T47D (cell line): ENCODE data around the gene FDCSP.
"Not testable (repeated sequence)": the region's sequence is repeated elsewhere in the genome, so short reads cannot be mapped to it uniquely, and the experiment has no call there.

ENCODE experiments used
- DNase-seq, 2 experiments: peaks; one replicate each; pipeline versions ENCODE4 v3.0.0 to v3.0.0-alpha.2; 2011 to 2012; ENCODE audit warnings: low read depth in 1 of 2, low spot score in 1 of 2
- JUND ChIP-seq: IDR thresholded peaks from 2 replicates; pipeline ENCODE4 v1.6.1; 2012; ENCODE audit warnings: low read depth
- in situ Hi-C: cut with HindIII; loops from 2 replicates; pipeline ENCODE4 v1.10.0; 2016; ENCODE audit warnings: low sequenced_read_pairs, low pct_unique_long_range_greater_than_20kb

FDCSP gene

GRCh38 chr4:70196857-70197256, 29.1 kb upstream of the FDCSP start:
- no peak for DNase-seq
- TF ChIP-seq JUND, result no peak
- in situ Hi-C loops, result no loop called here

GRCh38 chr4:70197842-70198241, 28.1 kb upstream of the FDCSP start:
- in situ Hi-C loops, result no loop called here
- peak in 1 of 2 experiments; percentile 72 for DNase-seq

GRCh38 chr4:70203601-70204000, 22.3 kb upstream of the FDCSP start:
- in situ Hi-C loops, result no loop called here
- TF ChIP-seq JUND, result no peak

More at GRCh38 chr4:70197842-70198241, 28.1 kb upstream of the FDCSP start:
- no peak for TF ChIP-seq JUND

DNA sequence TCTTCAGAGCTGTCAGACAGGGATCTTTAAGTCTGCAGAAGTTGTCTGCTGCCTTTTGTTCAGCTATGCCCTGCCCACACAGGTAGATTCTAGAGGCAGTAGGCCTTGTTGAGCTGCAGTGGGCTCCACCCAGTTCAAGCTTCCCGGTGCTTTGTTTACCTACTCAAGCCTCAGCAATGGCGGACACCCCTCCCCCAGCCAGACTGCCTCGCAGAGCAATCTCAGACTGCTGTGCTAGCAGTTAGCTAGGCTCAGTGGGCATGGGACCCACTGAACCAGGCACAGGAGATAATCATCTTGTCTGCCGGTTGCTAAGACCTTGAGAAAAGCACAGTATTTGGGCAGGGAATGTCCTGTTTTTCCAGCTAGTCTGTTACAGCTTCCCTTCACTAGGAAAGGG, 13.2 kb upstream of the FDCSP start:
- in situ Hi-C loops, DNase-seq: not testable (repeated sequence)

More at GRCh38 chr4:70203601-70204000, 22.3 kb upstream of the FDCSP start:
- no peak for DNase-seq

DNA sequence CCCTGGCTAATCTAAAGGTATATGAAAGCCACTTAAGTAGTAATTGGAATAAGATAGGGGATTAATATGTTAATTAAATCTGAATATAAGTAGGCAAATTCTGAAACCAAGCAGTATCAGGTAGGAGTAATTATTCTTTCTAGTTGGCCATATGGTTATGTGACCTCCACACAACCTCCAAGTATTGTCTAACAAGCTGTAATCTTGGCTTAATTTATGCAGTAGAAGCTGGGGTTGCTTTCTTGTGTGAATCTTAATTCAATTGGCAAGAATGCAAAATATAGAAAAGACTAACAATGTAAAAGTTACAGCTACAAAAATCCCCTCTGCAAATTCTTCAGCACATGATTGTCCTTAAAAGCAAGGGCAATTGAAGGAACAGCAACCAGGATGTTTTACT, 9.8 kb upstream of the FDCSP start:
- in situ Hi-C loops, DNase-seq: not testable (repeated sequence)

- DNase-seq, in situ Hi-C loops: not testable (repeated sequence)
Measured at GRCh38 chr4:70216550-70216949, 9.4 kb upstream of the FDCSP start.

- in situ Hi-C loops, DNase-seq: not testable (repeated sequence)
Measured at GRCh38 chr4:70221389-70221788, 4.5 kb upstream of the FDCSP start.

DNA sequence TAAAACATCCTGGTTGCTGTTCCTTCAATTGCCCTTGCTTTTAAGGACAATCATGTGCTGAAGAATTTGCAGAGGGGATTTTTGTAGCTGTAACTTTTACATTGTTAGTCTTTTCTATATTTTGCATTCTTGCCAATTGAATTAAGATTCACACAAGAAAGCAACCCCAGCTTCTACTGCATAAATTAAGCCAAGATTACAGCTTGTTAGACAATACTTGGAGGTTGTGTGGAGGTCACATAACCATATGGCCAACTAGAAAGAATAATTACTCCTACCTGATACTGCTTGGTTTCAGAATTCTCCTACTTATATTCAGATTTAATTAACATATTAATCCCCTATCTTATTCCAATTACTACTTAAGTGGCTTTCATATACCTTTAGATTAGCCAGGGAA, 4.1 kb upstream of the FDCSP start:
- DNase-seq, in situ Hi-C loops: not testable (repeated sequence)

DNA sequence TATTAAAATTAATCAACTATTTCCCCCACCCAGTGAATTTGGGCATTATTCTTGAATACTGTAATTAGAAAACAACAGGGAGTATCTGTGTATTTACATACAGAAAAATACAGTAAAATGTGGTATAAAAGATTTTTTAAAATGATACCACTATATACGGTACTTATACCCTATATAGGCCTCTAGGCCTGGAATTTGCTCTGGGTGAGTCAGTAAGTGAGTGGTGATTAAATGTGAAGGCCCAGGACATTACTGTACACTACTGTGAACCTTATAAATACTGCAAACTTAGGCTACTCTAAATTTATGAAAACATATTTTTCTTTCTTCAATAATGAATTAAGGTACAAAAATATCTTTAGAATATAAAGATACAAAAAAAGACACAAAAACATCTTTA, 10.2 kb downstream of the FDCSP start:
- in situ Hi-C loops, result no loop called here
- DNase-seq, result no peak
- TF ChIP-seq JUND, result no peak

- DNase-seq, result no peak
- in situ Hi-C loops, result no loop called here
- no peak for TF ChIP-seq JUND
Measured at GRCh38 chr4:70239131-70239883, 13.4 kb downstream of the FDCSP start.

DNA sequence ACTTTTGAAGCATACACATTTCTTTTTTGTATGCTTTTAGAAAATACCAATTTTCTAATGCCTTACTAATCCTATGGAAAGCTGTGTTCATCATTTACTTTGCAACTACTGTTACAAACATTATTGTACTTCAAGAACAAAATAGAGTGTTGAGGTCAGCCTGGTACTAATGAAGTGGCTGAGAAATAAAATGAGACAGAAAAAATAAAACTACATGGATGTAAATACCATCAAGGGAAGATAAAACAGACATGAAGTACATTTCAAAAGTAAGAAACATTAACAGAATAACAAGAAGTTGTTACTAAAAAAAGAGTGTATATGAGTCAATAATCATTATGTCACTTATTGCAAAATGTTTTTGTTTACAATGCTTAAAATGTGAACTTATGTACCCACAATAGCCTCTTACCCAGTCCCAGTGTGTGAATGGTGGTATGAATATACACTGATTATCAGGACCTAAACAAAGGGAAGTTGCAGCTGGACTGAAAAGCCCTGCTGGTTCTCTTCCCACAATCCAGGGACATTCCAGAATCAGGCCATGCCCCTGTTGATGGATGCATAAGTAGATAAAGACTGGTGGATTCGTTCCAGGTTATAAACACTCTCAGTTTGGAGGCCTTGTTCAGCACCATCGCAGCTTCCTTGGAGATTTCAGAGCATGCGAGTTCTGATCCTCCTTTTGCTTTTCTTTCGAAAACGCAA, 14.1 kb downstream of the FDCSP start:
- no peak for DNase-seq
- in situ Hi-C loops, result no loop called here
- TF ChIP-seq JUND, result no peak

DNA sequence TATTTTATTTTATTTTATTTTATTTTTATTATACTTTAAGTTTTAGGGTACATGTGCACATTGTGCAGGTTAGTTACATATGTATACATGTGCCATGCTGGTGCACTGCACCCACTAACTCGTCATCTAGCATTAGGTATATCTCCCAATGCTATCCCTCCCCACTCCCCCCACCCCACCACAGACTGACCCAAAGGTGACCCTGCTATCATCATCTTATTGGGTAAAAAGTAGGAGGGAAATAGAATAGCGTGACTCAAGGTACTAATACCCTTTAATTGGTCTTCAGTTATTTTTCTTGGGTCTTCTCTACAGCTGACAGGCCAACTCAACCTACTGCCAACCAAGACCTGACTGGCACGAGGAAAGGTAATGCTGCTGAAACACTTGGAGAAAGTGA, 16.4 kb downstream of the FDCSP start, which contains the start of gene CSN3:
Gene CSN3, plus strand, starts transcription at position 301 of the 400 bp plus-strand sequence. CDS start 2,223 bp downstream, outside the sequence.
- in situ Hi-C loops, DNase-seq: not testable (repeated sequence)

DNA sequence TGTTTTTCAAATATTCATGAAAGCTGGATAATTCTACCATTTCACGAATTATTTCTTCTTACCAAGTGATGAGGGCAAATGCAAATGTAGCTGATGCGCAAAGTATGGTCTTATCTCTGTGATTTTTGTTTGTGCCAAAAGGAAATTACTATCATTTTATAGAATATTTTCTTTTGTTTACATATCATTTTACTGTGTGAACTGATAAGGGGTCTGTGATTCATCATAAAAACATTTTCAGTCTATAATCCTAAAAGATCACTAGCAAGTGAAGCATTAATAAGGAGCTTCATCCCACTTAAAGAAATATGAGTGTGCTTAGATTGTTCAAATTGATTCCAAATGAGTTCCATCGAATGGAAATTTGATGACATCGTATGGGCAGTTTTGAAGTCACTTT, 17.2 kb downstream of the FDCSP start:
- TF ChIP-seq JUND, result no peak
- in situ Hi-C loops, result no loop called here
- DNase-seq, result no peak
